MCF 10A (cell line): ENCODE measurements around the gene CRB2. TPM values are rescaled to one million over a fixed set of nuclear protein-coding genes. Genes with fewer than 3 reads are reported as not detected.

Source experiments
- BruUV-seq: library from RNA; stranded (reverse); fragments of 400-500 nt; replicated peaks from 2 replicates; lab custom pipeline; 2021; lab: Mats Ljungman, UMichigan
- CTCF ChIA-PET: fragments of 300-600 bp; sonication (Branson Sonifier 250); formaldehyde crosslinking; extraction: SDS; loops from one replicate; lab custom pipeline; 2021; ENCODE audit warnings: antibody characterized with exemption, inconsistent platforms; lab: Yijun Ruan, JAX
- POLR2A ChIA-PET: fragments of 300-600, 350-650 bp; sonication (Branson Sonifier 250); formaldehyde crosslinking; extraction: SDS; loops from one replicate; lab custom pipeline; 2020; ENCODE audit warnings: antibody characterized with exemption, inconsistent platforms; lab: Yijun Ruan, JAX
- DNase-seq: peaks from one replicate; pipeline ENCODE4 v3.0.0-alpha.2; 2018; ENCODE audit not compliant: unreplicated experiment
- H3K27ac Mint-ChIP-seq: one replicate; pipeline ENCODE4 v1.8.0; 2022; ENCODE audit warnings: mild to moderate bottlenecking, low read depth, mixed read lengths; ENCODE audit not compliant: unreplicated experiment
- H3K27me3 Mint-ChIP-seq: one replicate; pipeline ENCODE4 v1.8.0; 2022; ENCODE audit warnings: mixed read lengths; ENCODE audit not compliant: insufficient read depth, unreplicated experiment
- H3K36me3 Mint-ChIP-seq: one replicate; pipeline ENCODE4 v1.8.0; 2022; ENCODE audit warnings: mild to moderate bottlenecking, moderate library complexity, mixed read lengths; ENCODE audit not compliant: insufficient read depth, unreplicated experiment
- H3K4me1 Mint-ChIP-seq: one replicate; pipeline ENCODE4 v1.8.0; 2022; ENCODE audit warnings: mixed read lengths; ENCODE audit not compliant: insufficient read depth, unreplicated experiment
- H3K4me3 Mint-ChIP-seq: one replicate; pipeline ENCODE4 v1.8.0; 2022; ENCODE audit warnings: mild to moderate bottlenecking, moderate library complexity, mixed read lengths; ENCODE audit not compliant: unreplicated experiment
- H3K9me3 Mint-ChIP-seq: one replicate; pipeline ENCODE4 v1.8.0; 2022; ENCODE audit warnings: mixed read lengths; ENCODE audit not compliant: unreplicated experiment
- intact Hi-C: fragments of 100-400 bp; cut with micrococcal nuclease; formaldehyde crosslinking; loops from 2 replicates; pipeline ENCODE4 v1.14.1; 2022
- microRNA-seq: library from miRNA; unstranded; fragments of <30 nt; microRNA quantifications from one replicate; pipeline ENCODE4 v1.2.0, GENCODE V29; 2022
- total RNA-seq: library from RNA; stranded (reverse); gene quantifications from 2 replicates; pipeline ENCODE4 v1.2.3, GENCODE V29; 2022
- TF ChIP-seq, protein P1 (sequence below): fragments of 200-600 bp; IDR thresholded peaks from one replicate; pipeline ENCODE4 v1.8.0; 2022; ENCODE audit warnings: antibody characterized with exemption, mild to moderate bottlenecking; ENCODE audit not compliant: unreplicated experiment

The CRB2 gene
- total RNA-seq, 1 experiment from 2014 or later: not detected

- peaks cover 16% of the 10 kb centered on the region for H3K36me3 Mint-ChIP-seq
- BruUV-seq: no TSS peak
- TF ChIP-seq, protein P1, sequence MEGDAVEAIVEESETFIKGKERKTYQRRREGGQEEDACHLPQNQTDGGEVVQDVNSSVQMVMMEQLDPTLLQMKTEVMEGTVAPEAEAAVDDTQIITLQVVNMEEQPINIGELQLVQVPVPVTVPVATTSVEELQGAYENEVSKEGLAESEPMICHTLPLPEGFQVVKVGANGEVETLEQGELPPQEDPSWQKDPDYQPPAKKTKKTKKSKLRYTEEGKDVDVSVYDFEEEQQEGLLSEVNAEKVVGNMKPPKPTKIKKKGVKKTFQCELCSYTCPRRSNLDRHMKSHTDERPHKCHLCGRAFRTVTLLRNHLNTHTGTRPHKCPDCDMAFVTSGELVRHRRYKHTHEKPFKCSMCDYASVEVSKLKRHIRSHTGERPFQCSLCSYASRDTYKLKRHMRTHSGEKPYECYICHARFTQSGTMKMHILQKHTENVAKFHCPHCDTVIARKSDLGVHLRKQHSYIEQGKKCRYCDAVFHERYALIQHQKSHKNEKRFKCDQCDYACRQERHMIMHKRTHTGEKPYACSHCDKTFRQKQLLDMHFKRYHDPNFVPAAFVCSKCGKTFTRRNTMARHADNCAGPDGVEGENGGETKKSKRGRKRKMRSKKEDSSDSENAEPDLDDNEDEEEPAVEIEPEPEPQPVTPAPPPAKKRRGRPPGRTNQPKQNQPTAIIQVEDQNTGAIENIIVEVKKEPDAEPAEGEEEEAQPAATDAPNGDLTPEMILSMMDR: no peak
- intact Hi-C loops: no loop called here
- no peaks in the 10 kb centered on the region for H3K9me3 Mint-ChIP-seq
- no peaks in the 10 kb centered on the region for H3K27me3 Mint-ChIP-seq
- no peak for DNase-seq
- no peak overlapping the region for H3K4me3 Mint-ChIP-seq
- ChIA-PET POLR2A (interaction anchor here (0.5 to 0.6 kb wide), 2 partner anchors 10 to 16 kb away, joined by 3 read pairs; no protein-coding TSS in a partner anchor), CTCF (interaction anchor here (0.9 kb wide), 1 partner anchor 10 kb away, joined by 5 read pairs; no protein-coding TSS in a partner anchor)
- no peak overlapping the region for H3K27ac Mint-ChIP-seq
- H3K4me1 Mint-ChIP-seq: no peaks in the 10 kb centered on the region
These were observed 69.9 kb downstream of the CRB2 start for GRCh38 chr9:123425836-123426365.

DNA sequence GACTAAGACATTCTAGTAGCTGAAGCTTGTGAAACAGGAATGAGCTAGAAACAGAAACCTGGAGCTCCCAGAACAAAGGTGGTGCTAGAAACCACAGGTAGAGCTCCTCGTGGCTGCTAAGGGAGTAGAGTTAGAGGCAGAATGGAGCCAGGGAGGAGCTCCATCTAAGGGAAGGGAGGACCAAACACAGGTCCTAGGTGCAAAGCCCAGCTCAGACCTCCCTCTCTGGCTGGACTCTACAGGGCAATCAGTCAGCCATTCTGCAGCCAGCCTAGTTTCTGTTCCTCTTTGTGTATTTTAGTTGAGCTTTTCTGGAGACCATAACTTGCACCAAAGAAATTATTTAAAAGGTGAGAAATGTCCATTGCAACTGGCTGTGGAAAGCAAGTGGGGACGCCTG, 70.4 kb downstream of the CRB2 start:
- H3K4me1 Mint-ChIP-seq: no peaks in the 10 kb centered on the region
- peaks cover 16% of the 10 kb centered on the region for H3K36me3 Mint-ChIP-seq
- no peak overlapping the region for H3K27ac Mint-ChIP-seq
- DNase-seq: no peak
- CTCF ChIA-PET: interaction anchor here (0.9 kb wide), 1 partner anchor 9 kb away, joined by 5 read pairs; no protein-coding TSS in a partner anchor
- intact Hi-C loops: no loop called here
- TF ChIP-seq, protein P1: no peak
- BruUV-seq: no TSS peak
- H3K9me3 Mint-ChIP-seq: no peaks in the 10 kb centered on the region
- H3K27me3 Mint-ChIP-seq: no peaks in the 10 kb centered on the region
- POLR2A ChIA-PET: interaction anchor here (0.5 to 0.6 kb wide), 2 partner anchors 10 to 17 kb away, joined by 3 read pairs; no protein-coding TSS in a partner anchor
- no peak overlapping the region for H3K4me3 Mint-ChIP-seq

Small RNA genes lying within 50 kb of the gene (microRNA-seq; reads per million reads assigned to microRNA genes)
- not detected for gene MIR601

Other genes with a start within 250 kb of the CRB2 start
- gene STRBP, start 87.6 kb upstream of the CRB2 start, total RNA-seq: 9.4 and 13.1 TPM in 2 replicates